UCSD-AML1 (cell line): ENCODE measurements around the gene FAM107B.
"Not testable (repeated sequence)": the region's sequence is repeated elsewhere in the genome, so short reads cannot be mapped to it uniquely, and the experiment has no call there.

ENCODE experiments used
- DNase-seq: peaks from one replicate; lab custom pipeline; 2025; ENCODE audit not compliant: unreplicated experiment; lab: John Stamatoyannopoulos, UW

FAM107B gene

DNA sequence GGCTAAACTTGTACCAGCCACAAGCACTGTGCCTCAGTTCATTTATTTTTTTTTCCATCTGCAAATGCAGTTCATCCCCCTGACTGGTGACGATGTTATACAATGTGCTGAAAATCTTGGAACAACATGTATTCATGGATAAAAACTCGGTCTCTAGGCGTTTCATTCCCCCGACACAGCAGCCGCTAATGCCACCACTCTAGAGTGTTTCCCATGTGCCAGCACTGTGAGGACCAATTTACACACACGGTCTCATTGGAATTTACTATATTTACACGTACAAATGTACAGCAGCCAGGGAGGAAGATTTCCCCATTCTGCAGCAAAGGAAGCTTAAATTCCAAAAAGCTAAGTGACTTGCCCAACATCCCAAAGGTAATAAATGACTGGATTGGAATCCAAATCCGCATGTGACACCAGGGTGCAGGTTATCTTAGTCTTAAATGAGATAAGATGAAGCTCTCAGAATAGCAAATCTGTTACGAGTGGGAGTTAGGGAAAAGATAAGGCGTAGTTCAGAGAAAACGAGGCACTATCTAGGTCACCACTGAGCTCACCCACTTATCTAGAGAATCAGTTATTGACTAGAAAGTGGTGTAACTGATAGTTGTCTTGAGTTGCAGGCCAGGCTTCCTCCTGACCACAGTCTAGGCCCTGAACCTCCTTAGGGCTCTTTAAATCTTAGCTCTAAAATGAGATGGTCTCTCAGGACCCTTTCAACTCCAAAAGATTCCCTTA lies 36.7 kb downstream of the FAM107B start:
- no peak for DNase-seq

DNA sequence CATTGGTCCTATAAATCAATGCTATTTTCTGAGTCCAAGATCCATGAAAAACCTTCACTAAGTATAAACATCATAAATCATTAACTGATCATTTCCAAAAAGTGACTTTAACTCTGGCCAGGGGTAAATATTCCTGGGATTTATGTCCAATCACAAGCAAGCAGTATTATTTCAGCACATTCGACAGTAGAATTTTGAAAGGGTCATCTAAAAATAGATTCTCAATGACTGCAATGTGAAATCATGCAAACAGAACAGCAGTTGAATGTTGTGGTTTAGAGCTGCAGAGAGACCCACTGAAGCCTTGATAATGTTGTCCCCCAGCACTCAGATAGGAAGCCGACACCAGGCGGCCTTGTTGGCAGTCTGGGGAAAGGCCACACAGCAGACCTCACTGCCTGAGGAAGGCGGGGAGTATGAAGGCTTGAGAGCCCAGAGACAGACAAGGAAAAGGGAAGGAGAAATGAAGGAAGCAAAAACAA lies 38.1 kb downstream of the FAM107B start:
- peak; percentile 38 for DNase-seq

DNA sequence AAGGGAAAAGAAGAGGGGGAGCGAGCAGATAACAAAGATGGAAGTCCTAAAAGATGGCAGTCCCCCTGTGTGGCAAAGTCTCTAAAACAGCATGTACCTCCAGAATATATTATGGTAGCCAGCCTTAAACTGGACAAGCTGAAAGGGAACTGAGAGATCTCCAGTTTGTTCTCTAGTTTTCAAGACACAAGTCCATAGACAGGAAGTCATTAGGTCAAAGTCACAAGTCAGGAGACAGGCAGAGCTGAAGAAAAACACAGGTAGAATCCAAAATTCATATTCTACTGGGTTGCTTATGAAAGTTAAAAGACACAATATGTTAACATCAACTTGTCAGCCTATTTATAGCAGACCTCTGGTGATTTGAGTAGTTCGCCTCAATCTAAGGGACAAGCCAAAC lies 38.7 kb downstream of the FAM107B start:
- DNase-seq, result no peak

DNA sequence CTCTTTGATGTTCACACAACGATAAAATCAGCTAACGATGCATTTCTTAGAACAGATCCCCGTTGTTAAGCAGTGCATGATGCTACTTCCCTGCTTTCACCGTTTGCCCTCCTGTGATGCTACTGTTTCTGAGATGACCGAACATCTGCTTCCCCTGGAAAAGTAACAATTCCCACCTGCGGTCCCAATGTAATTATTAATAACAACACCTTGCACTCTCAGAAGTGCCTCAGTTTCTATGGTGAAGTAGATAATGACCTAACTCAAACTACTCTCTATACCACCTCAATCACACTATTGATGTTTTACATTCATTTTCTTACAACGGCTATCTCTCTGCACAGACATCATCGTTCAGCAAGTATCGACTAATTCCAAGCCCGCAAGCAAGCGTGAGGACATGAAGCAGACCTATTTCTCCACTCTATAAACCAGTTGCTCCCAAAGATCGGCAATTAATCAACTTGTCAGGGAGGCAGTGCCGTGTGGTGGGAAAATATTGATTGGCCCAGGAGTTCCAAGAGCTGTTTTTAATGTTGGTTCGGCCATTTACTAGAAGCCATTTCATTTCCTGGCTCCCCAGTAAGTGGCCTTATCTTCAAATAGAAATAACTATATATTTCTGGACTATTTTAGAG lies 42.7 kb downstream of the FAM107B start:
- no peak for DNase-seq

DNA sequence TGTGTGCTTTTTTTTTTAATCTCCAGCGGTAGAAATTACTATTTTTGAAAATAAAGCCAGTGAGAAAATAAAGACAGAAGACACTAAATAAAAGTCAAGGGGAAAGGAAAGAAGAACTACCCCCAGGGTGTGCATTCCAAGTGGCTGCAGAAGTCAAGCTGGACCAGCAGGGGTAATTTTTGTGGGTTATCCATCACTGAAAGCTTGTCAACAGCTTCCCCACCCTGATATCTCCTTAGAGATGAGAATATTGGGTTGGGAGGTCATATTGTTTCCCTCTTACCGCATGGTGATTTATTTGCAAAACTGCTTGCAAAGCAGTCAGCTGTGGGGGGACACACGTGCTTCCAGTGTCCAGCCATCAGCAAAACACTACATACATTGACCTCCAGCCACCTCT lies 46.4 kb downstream of the FAM107B start:
- DNase-seq, result no peak

DNA sequence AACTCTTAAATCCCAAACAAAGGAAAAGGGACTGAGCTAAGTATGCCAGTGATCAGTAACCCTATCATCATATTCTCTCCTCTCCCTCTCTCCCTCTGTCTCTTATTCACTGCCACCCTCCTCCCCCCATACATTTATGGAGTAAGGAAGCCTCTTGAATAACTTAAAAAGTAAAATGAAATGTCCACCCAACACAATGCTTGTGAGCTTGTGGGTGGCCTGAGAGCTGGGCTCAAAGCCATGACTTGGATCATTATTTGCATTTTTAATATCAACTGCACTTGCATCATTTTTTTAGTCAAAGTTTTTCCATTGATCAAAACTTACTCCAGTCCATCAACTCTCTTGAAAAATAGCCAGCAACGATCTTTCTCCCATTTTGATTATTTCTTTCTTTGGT lies 46.8 kb downstream of the FAM107B start:
- DNase-seq, result no peak

DNA sequence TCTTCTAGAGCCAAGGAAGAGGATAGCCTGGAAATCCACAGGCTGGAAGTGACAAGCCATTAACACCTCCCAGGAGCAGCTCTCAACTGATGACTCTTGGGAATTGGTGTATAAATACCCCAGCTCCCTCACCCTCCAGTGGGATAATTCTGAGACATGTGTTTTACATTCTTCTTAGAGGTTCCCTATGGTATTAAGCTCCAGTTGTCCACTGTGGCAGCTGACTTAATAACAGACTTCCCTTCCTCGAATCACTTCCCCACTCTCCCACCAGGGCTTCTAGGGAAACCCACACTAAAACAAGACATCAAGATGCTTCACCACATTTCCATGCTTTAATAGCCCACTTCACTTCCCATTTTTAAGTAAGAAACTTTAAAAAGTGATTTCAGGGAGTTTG lies 47.2 kb downstream of the FAM107B start:
- no peak for DNase-seq

DNA sequence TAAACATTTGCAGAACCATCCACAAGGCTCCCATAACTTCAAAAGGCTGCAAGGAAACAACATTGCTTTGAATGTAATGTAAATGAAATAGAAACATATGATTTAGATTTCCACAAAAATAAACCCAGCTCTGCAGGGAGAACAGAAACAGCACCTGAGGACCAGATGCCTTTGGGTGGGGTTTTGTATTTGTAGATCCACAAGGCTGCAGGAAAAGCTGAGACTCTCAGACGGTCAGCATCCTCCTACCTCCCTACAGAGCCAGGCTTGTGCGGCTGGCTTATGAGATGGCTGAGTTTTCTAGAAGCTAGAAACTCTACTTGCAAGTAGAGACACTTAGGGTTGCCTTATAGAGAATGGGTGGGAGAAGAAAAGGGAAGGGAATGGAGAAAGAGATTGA lies 49.8 kb downstream of the FAM107B start:
- DNase-seq, result no peak

DNA sequence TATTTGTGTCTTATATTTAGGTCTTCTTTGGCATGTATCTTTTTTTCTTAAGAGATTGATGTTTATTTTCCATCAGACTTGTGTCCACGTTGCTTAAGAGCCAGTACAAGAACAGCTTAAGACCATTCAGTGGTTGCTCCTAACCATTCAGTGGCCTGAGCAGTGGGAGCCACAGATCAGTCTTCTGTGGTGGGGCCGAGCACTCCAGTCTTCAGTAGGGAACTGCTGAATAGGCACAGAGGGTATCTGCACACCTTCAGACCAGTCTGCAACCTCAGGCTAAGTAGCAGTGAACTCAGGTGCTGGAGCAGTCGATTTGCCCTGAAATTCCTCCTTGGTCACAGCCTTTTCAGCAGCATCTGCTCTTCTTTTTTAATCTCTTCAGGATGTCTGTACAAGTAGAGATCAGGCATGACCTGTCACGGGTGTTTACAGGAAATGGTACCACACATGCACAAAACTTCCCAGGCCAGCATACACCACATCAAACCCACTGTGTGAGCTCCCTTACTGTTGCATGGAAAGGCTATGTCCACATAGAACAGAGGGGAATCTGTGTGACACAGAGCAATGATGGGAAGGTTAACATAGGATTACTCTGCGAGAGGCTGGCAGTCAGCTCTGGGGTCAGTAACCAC lies 51.5 kb downstream of the FAM107B start:
- DNase-seq, result no peak

DNA sequence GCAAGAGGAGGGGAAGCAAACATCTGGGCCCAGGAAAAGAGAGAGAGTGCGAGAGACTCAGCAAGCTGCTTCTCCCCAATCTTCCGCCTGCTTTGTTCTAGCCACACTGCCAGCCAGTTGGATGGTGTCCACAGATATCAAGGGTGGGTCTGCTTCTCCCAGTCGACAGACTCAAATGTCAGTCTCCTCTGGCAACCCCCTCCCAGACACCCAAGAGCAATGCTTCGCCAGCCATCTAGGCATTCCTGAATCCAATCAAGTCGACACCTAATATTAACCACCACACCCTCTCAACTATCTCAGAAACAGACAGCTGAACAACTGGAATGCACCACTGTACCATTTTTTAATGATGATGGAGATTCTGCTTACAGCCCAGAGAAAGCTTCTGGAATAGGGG lies 57.1 kb downstream of the FAM107B start:
- no peak for DNase-seq

DNA sequence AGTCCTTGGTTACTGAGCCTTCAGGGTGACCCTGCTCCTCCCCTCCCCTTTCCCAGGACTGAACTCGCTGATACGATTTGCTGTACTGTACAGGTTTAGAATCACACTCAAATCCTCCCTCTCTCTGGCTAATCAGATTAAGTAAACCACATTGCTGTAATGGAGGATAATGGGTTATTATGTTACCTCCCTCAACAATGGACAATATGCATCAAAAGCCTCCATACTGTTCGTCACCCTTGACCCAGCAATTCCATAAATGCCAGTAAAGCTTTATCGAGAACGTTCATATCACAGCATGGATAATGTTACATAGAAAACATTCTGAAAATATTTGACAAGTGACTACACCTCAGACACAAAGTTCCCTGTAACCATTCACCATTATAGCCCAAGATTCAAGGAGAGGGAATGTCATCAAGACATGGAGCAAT lies 61.7 kb downstream of the FAM107B start:
- DNase-seq, result no peak

DNA sequence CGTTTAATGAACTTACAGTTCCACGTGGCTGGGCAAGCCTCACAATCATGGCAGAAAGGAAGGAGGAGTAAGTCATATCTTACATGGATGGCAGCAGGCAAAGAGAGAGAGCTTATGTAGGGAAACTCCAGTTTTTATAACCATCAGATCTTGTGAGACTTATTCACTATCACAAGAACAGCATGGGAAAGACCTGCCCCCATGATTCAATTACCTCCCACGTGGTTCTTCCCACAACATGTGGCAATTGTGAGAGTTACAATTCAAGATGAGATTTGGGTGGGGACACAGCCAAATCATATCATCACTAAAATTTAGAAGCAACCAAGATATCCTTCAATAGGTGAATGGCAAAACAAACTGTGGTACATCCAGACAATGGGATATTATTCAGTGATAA lies 65.4 kb downstream of the FAM107B start:
- not testable (repeated sequence) for DNase-seq

DNA sequence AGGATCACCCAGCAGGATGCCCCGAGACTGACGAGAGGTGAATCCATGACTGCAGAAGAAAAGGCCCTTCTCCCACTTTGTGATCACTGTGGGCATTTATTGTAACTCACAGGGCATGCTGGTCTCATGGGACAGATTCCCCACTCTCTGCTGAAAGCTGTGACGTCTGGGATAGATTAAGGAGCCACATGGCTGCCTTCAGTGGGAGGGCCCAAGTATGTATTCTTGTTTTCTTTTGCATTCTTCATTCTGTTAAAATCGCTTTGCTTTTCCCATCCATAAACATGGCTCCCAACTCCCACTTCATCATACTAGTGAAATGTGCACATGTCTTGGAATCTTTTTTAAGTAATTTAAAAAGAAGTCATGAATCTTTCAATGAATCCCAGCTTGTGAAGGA lies 67.2 kb downstream of the FAM107B start:
- no peak for DNase-seq

DNA sequence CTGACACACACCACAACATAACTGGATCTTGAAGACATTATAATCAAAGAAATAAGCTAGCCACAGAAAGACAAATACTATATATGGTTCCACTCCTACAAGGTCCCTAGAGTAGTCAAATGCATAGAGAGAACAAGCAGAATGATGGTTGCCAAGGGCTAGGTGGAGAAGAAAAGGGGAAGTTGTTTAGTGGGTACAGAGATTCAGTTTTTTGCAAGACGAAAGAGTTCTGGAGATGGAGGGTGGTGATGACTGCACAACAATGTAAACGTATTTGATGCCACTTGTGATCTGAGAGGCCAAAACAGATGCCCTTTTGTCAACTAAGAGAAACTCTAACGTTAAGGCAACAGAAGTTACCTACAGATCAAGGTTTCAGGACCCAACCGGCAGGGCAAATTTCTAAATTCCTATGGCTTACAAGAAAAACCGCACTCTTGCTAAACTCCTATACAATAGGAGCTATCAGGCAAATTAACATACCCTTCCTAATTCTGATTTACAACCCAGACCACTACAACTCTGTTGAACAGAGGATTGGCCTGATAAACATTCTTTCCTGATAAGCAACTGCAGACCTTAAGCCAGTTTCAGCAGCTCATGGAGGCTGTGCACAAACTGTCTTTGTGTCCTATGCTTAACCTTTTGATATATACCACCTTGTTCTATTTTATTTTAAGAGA lies 69.0 kb downstream of the FAM107B start:
- no peak for DNase-seq

DNA sequence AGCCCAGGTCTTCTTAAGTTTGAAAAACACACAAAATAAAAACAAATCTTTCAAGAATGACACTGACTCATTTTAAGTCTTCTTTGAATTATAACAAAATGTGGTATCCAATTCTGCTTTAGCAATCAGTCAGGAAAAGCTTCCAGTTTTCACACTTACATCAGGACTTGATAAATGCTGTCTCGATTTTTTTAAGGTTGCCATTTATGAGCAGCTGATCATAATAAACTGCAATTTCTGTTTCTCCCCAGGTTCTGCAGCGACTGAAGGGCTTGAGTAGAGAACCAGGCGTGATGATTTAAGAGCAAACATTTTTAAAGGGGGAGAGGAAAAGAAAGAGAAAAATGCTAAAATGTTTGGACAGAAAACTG lies 71.1 kb downstream of the FAM107B start:
- DNase-seq, result no peak

DNA sequence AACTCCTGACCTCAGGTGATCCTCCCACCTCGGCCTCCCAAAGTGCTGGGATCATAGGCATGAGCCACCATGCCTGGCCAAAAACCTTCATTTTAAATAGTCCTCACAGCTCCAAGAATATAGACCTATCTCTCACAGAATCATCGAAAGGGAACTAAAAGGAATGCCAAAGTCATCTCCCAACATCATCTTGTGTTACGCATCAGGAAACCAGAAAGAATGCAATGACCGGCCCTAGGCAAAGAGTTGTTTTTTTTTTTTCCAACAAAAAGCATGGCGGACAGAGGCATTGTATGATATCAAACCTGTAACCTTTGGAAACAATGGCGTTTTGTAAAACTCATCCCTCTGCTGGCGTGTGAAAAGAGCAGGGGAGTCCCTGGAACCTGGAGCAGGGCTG lies 73.2 kb downstream of the FAM107B start:
- DNase-seq, result no peak

DNA sequence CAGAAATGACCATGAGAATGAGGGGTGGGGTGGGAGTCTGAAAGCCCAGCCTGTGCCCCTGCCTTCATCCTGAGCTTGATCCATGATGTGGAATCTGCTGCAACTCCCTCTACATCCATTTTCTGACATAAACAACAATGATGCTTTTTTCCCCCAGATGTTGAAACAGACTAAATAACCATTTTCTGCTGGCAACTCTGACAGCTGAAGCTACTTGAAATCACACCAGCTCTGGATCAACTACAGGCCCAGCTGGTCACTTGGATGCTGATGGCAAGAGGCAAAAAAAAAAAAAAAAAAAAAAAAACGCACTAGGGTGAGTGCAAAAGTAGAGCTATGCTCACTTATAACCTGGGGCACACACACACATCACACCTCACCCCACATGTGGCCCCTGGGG lies 74.2 kb downstream of the FAM107B start:
- no peak for DNase-seq

DNA sequence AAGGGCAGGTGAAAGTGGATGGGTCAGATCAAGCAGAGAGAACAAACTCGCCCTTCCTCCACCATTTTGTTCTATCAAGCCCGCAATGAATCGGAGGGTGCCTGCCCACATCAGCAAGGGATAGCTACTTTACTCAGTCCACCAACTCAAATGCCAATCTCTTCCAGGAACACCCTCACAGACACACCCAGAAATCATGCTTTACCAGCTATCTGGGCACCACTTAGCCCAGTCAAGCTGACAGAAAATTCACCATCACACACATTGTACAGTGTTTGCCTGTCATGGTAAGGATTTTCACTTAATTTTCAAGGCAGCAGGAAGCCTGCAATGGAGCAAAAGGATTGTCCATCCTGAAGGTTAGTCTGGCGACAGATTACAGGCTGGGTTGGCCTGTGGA lies 75.2 kb downstream of the FAM107B start:
- DNase-seq, result no peak

DNA sequence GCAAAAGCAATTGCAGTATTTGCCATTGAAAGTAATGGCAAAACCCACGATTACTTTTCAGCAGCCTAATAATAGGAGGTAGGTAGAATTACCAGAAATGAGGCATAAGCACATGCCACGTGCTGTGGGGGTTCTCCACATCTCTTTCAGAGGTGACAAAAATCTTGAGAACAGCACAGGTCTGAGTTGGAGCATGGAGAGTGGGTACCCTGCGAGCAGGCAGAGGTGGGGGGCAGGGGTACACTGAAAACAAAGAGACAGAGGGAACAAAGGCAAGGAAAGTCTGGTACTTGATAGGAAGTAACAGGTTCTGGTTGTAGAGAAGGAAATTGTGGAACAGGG lies 75.9 kb downstream of the FAM107B start:
- no peak for DNase-seq

DNA sequence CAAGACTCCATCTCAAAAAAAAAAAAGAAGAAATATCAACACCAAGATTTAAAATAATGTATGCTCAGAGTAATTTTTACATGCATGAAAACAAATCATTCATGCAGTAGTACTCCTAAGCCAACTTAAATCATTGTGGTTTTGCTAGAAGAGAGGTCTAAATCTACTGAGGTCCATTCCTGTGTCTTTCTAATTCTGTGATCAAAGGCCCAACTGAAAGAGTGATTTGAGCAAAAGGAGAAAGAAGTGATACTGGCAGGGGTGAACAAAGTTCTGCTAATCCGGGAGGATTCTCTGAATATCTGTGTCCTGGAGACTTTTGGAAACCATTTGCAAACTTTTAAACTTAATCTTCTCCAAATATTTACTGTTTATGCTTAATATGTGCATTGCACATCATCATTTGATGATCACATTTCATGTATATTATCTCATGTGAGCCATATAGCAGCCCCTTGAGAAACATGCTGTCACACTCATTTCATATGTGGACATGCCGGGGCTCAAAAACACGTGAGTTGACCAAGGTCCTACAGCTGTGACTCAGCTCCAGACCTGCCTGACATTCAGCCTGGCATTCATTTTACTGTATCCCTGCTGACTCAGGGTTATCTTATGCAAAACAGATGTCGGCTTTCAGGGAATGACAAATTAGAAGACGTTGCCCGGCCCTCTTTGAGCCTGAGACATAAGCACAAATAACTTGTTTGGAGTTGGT lies 76.4 kb downstream of the FAM107B start:
- no peak for DNase-seq

DNA sequence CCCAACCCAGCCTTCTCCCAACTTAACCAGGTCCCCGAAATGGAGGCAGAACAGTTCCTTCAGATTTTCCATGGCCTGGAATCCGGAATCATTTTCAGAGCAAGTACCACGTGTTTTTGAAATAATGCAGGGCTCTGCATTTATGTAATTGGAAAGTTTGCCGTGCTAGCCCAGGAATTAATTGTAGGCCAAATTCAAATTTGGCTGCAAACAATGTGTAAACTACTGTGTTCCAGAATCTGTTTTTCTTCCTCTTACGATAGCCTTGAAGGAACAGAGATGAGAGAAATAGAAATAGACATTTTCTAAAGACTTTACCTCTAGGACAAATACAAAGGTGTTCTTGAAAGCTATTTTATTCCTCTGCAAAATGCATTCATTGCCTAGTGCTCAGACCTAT lies 77.4 kb downstream of the FAM107B start:
- DNase-seq, result no peak
